CMK (cell line): ENCODE measurements around the gene RPRML.
A peak's percentile ranks its signal among the peaks of the same experiment; 100 is the strongest.

Source experiments
- DNase-seq: peaks from one replicate; pipeline ENCODE4 v3.0.0-alpha.2; 2010; ENCODE audit warnings: low read depth

Gene RPRML

GRCh38 chr17:46944931-46945330 is 34.1 kb downstream of the RPRML start:
- DNase-seq, result no peak

DNA sequence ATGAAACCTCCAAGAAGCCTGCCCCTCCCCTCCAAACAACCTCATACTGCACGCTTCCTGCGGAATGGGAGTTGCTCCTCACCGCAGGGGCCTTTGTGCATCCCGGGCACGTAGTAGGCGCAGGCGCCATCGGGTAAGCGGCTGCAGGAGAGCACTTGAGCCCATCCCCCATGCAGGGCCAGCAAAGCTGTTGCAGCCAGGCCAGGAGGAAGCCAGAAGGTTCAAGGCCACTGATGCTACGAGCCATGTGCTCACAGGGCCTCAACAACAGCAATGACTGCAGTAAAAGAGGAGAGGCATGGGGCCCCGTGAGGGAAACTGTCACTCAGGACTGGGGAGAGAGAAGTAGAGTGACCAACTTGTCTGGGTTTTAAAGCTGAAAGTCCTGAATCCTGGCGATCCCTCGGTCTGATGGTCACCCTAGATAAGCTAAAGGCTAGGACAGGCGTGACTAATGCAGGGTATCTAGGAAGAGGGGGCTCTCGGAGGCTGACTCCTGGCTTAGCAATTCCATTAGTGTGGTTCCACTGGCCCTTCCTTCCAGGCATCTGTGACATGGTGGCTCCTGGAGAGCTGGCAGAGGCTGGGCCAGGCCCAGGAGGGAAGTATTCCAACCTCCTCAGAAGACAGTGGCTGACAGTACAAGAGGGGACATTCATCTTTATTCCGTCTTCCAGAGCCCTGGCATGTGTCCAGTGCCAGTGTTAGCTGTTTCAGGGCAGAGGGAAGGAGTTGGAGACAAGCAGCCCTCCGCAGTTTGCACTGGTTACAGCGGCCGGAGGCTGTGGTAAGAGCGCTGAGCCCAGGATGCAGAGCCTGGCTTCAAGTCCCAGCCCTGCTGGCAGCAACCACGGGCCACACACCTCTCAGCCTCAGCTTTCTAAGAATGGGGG is 35.3 kb downstream of the RPRML start:
- no peak for DNase-seq

DNA sequence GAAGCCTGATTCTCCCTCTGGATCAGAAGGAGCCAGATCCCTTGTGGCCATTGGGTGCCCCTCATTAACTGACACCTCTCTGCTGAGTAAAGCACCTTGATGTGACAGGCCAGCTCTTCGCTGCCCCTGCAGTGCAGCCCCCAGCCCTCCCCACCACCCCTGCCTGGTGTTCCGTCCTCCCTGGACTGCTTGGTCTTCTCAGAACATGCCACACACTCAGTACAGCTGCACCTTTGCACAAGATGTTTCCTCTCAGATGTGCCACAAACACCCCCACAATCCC is 35.9 kb downstream of the RPRML start:
- DNase-seq, result no peak

GRCh38 chr17:46942441-46943217 is 36.4 kb downstream of the RPRML start:
- peak; percentile 44 for DNase-seq

GRCh38 chr17:46940692-46941404 is 38.2 kb downstream of the RPRML start:
- DNase-seq, result peak; percentile 60

DNA sequence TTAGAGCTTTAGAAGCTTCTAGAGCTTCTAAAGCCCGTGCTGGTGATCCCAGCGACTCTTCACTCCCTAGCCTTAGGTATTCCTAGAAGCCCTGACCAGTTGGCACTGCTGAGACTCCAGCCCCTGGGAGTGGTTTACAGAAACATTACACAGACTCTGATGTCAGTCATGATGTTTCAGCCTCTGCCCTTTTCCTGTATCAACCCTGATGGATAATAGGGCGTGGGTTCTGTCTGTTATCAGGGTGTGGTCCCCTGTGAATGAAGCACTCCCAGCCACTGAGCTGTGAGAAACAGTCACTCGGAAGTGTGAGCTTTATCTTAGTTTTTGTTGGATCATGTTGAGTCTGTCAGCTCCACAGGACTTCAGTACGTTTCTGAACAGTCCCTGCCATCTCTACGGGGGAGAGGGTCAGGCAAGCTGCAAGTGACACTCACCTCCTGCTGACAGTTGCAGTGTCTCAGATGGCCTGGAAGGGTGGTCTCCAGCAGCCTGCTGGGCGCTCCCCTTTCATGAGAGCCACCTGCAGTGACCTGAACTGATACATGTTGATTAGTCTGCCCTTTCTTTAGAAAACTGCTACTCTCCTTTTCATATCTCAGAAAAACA is 43.3 kb downstream of the RPRML start:
- no peak for DNase-seq

- peak; percentile 37 for DNase-seq
Measured at GRCh38 chr17:46931596-46931995, 47.5 kb downstream of the RPRML start.

GRCh38 chr17:46930051-46930450 is 49.0 kb downstream of the RPRML start:
- no peak for DNase-seq

- DNase-seq, result no peak
Measured at GRCh38 chr17:46929413-46929812, 49.6 kb downstream of the RPRML start.

- no peak for DNase-seq
Measured at GRCh38 chr17:46928467-46929261, 50.4 kb downstream of the RPRML start.
